Hair follicular keratinocyte (primary cell): ENCODE data around the gene ERC1. TPM values are rescaled to one million over a fixed set of nuclear protein-coding genes. Genes with fewer than 3 reads are reported as not detected.

ENCODE experiments used
- total RNA-seq: library from RNA; depleted of rRNA; stranded (reverse); fragments of >200 nt; gene quantifications from 2 replicates; pipeline ENCODE4 v1.2.3, GENCODE V29; 2015

ERC1 gene
- 12.6 and 15.4 TPM in 2 replicates for total RNA-seq

DNA sequence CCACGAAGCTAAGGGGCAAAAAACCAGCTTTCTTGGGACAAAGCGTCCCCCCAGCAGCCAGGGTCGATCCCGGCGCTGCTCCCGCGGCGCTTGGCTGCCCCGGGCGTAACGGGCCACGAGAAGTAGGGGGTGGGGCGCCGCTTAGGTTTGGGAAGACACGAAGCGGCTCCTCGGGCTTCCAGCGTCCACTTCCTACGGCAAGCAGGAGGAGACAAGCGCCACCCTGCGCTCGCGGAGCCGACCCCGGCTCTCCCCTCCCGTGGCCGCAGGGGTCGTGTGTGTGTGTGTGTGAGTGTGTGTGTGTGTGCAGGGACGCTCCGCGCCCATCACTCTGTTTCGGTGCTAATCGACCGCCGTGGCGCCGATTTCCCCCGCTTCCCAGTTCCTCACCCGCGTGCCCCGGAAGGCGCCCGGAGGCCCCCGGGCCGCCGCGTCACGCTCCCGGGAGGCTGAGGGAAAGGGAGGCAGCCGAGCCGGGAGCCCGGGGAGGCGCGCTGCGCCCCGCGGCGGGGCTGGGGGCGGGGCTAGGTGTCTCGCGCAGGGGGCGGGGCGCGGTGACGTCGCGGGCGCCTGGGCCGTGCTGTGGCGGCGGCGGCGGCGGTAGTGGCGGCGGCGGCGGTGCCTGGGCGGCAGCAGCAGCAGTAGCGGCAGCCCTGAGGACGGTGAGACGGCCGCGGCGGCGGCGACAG lies at the start of gene ERC1:
Gene ERC1 (plus strand): TSS at position 563 of the 689 bp plus-strand sequence. CDS start 36,681 bp downstream, outside the sequence.

DNA sequence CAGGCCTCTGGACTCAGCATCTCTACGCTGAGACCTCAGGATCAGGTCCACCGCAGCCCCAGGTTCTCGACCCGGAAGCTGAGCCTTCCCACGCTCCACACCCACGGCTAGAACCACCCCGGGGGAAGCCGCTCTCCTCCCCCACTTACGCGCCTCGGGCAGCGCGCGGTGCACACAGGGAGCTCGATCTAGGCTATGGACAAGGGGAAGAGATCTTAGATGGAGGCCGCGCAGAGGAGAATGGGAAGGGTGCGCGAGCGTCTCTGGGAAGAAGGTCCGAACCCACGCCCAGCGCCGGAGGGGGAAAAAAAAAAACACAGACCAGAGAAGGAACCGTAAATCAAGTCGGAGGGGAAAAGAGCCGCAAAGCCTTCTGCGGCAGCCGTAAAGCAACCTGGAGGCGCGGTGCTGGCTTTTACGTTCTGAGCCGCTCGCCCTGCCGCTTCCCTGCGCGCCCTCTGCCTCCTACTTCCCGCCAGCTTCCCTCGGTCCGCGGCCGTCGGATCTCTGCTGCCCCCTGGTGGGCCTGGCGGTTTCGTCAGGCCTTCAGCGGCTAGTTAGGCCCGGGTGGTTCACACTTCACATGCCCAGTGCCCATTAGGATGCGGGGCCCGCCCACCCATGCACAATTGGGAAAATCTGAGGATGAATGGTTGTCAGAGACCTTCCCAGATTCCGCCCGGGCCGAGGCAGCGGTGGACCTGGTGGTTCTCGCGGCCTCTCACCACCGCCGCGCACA lies 41.4 kb upstream of the ERC1 start, which contains the start of gene RAD52:
Gene RAD52 (minus strand): TSS at position 242 of the 739 bp plus-strand sequence. CDS start 16,636 bp downstream, outside the sequence.

Other genes starting within 250 kb of the ERC1 start
- 29.6 and 42.2 TPM in 2 replicates for gene WNK1, start 238.6 kb upstream of the ERC1 start, total RNA-seq
- gene RAD52, start 41.5 kb upstream of the ERC1 start, total RNA-seq = 8.3 and 8.7 TPM in 2 replicates